ENCODE results near the gene ZBTB8B. TPM values are rescaled to one million over a fixed set of nuclear protein-coding genes. Genes with fewer than 3 reads are reported as not detected.

The ZBTB8B gene
- total RNA-seq, 1 donor from 2014 or later = 0.13 TPM

DNA sequence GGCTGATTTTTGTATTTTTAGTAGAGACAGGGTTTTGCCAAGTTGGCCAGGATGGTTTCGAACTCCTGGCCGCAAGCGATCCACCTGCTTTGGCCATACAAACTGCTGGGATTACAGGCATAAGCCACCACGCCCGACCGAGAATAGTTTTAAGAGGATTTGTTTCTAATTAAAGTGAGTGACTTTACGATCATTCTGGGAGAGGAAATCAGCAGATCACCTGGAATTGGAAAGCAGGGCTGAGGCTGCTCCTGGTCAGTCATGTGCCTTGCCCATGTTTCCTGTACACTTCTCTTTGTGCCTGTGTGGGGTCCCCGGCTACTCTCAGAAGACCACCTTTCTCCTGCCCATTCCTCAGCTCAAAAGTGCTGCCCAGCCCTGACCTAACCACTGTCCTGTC lies 33.9 kb downstream of the ZBTB8B start:
- Histone ChIP-seq H3K36me3 (ENCODE audit: control insufficient read depth, insufficient read depth, low read length) (no peaks in the 10 kb centered on the region), H3K4me3 (ENCODE audit: low read depth, low read length) (no peak overlapping the region), H3K27me3 (ENCODE audit: control insufficient read depth, insufficient read depth, low read length) (no peaks in the 10 kb centered on the region)
- no peak for DNase-seq (ENCODE audit: low read depth)
- TF ChIP-seq CTCF (IDR thresholded peaks at IDR 0.05; ENCODE audit: insufficient read depth, low read length, poor library complexity, severe bottlenecking) = no peak

- Histone ChIP-seq H3K27me3 (ENCODE audit: control insufficient read depth, insufficient read depth, low read length) (no peaks in the 10 kb centered on the region), H3K36me3 (ENCODE audit: control insufficient read depth, insufficient read depth, low read length) (no peaks in the 10 kb centered on the region), H3K4me3 (ENCODE audit: low read depth, low read length) (peak overlapping the region; percentile 51)
- TF ChIP-seq CTCF (IDR thresholded peaks at IDR 0.05; ENCODE audit: insufficient read depth, low read length, poor library complexity, severe bottlenecking) = no peak
- DNase-seq (ENCODE audit: low read depth) = no peak
Measured at GRCh38 chr1:32500387-32501209, 35.7 kb downstream of the ZBTB8B start.

- Histone ChIP-seq H3K27me3 (ENCODE audit: control insufficient read depth, insufficient read depth, low read length) (no peaks in the 10 kb centered on the region), H3K36me3 (ENCODE audit: control insufficient read depth, insufficient read depth, low read length) (no peaks in the 10 kb centered on the region), H3K4me3 (ENCODE audit: low read depth, low read length) (no peak overlapping the region)
- DNase-seq (ENCODE audit: low read depth) = no peak
- TF ChIP-seq CTCF (IDR thresholded peaks at IDR 0.05; ENCODE audit: insufficient read depth, low read length, poor library complexity, severe bottlenecking) = no peak
Measured at GRCh38 chr1:32501865-32502264, 37.0 kb downstream of the ZBTB8B start.

- no peaks in the 10 kb centered on the region for H3K27me3 ChIP-seq (ENCODE audit: control insufficient read depth, insufficient read depth, low read length)
- no peak for TF ChIP-seq CTCF (IDR thresholded peaks at IDR 0.05; ENCODE audit: insufficient read depth, low read length, poor library complexity, severe bottlenecking)
Measured at GRCh38 chr1:32503153-32503552, 38.3 kb downstream of the ZBTB8B start.

GRCh38 chr1:32507021-32507420 lies 42.1 kb downstream of the ZBTB8B start:
- no peaks in the 10 kb centered on the region for H3K36me3 ChIP-seq (ENCODE audit: control insufficient read depth, insufficient read depth, low read length)
- no peak for TF ChIP-seq CTCF (IDR thresholded peaks at IDR 0.05; ENCODE audit: insufficient read depth, low read length, poor library complexity, severe bottlenecking)
- no peak overlapping the region for H3K4me3 ChIP-seq (ENCODE audit: low read depth, low read length)
- no peaks in the 10 kb centered on the region for H3K27me3 ChIP-seq (ENCODE audit: control insufficient read depth, insufficient read depth, low read length)
- DNase-seq (ENCODE audit: low read depth) = no peak

More at GRCh38 chr1:32503153-32503552, 38.3 kb downstream of the ZBTB8B start:
- DNase-seq (ENCODE audit: low read depth) = no peak
- Histone ChIP-seq H3K36me3 (ENCODE audit: control insufficient read depth, insufficient read depth, low read length) (no peaks in the 10 kb centered on the region), H3K4me3 (ENCODE audit: low read depth, low read length) (no peak overlapping the region)

DNA sequence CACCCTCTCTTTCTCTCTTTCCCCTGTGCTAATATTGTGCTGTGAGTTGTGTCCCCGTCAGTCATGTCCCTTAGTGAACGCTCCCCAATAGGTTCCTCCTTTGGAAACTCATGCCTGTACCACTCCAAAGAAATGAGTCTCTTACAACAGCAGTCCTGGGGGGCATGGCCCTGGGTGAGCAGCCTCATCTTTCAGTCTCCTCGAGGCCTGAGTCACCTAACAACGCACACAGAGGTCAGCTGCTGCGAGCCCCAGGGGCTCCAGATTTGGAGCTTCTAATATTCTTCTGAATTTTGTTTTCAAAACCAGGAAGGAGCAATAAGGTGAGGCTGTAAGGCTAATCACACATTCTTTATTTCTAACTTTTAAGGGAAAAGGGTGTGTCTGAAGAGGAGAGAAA lies 43.9 kb downstream of the ZBTB8B start:
- DNase-seq (ENCODE audit: low read depth) = no peak
- Histone ChIP-seq H3K27me3 (ENCODE audit: control insufficient read depth, insufficient read depth, low read length) (no peaks in the 10 kb centered on the region), H3K4me3 (ENCODE audit: low read depth, low read length) (no peak overlapping the region), H3K36me3 (ENCODE audit: control insufficient read depth, insufficient read depth, low read length) (no peaks in the 10 kb centered on the region)
- TF ChIP-seq CTCF (IDR thresholded peaks at IDR 0.05; ENCODE audit: insufficient read depth, low read length, poor library complexity, severe bottlenecking) = no peak

Data from kidney epithelial cell (primary cell).